ENCODE data around the gene ZBP1.
"Not testable (repeated sequence)": the region's sequence is repeated elsewhere in the genome, so short reads cannot be mapped to it uniquely, and the experiment has no call there.

Gene ZBP1

GRCh38 chr20:57638895-57639236 lies 18.6 kb upstream of the ZBP1 start:
- DNase-seq, result no peak

- no peak for DNase-seq
These were observed 18.1 kb upstream of the ZBP1 start for GRCh38 chr20:57638173-57638894.

DNA sequence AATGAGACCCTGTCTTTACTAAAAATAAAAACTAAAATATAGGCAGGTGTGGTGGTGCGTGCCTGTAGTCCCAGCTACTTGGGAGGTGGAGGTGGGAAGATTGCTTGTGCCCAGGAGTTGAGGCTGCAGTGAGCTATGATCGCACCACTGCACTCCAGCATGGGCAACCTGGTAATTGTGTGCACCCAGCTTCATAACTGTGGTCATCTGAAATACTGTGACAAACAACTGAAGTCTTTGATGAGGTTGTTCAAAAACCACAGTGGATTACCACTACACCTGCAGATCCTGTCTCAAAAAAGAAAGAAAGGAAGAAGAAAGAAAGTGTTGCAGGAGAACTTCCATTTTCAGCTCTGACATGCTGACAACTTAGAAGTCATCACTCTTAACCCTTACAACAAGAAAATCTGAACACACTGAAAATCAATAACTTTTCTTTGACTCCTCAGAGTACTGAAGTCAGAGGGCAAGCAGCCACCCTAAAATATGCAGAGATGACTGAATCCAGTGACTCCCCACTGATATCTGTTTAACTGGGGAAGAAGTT lies 13.8 kb upstream of the ZBP1 start:
- DNase-seq, result peak; percentile 14

DNA sequence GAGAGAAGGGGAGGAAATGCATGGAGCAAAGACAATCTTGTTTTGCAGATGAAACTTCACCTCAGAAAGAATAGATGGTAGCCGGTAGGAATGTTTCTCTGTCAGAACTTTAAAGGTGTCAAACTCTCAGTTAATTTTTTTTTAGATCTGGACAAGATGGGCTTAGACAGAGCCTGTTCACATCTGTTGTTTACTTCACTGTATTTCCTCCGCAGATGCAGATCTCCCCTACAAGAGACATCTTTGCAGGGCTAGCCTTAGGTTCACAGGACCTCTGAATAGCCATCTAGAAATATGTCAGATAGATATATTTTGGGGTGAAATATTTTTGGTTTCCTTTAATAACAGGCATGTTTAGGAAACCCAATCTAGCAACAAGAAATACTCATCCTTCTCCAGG lies 12.1 kb upstream of the ZBP1 start:
- no peak for DNase-seq

DNA sequence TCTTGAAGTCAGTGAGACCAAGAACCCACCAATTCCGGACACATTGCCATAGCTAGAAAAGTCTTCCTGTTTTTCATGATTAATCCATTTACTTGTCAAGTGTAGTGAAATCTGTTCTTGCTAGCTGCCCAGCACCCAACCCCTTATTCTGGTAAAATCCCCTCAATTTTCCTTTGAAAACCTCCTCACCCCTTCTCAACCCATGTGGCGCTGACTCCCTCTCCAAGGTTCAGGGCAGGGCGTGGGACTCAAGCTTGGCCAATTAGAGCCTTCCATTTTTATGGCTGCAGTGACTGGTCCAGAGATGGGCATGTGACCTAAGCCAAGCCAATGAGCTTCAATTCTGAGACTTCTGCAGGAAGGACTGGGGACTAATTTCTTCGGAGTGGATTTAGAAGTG lies 9.8 kb upstream of the ZBP1 start:
- DNase-seq, result no peak

- DNase-seq, result not testable (repeated sequence)
These were observed 9.3 kb upstream of the ZBP1 start for GRCh38 chr20:57629491-57629901.

GRCh38 chr20:57628962-57629308 lies 8.7 kb upstream of the ZBP1 start:
- not testable (repeated sequence) for DNase-seq

GRCh38 chr20:57628047-57628961 lies 8.1 kb upstream of the ZBP1 start:
- DNase-seq, result peak; percentile 44

DNA sequence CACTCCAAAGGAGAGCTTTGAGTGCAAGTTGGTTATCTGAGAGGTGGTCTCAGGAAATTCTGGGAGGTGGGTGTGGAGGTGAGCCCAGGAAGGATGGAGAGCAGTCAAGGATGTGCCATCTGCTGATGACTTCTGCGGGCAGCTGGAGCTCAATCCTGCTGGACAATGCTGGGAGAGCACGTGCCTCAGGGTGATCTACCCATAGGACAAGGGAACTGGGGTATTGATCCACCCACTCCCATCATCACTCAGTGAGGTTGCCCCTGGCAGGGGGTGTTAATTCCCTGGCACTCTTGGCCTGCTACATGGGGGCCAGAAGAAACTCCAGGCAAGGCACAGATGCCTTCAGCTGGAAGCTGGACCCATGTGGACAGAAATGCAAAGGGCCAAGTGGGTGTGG lies 7.1 kb upstream of the ZBP1 start:
- DNase-seq, result no peak

GRCh38 chr20:57625978-57626377 lies 5.8 kb upstream of the ZBP1 start:
- no peak for DNase-seq

- no peak for DNase-seq
These were observed 5.1 kb upstream of the ZBP1 start for GRCh38 chr20:57625181-57625958.

GRCh38 chr20:57624124-57624523 lies 3.9 kb upstream of the ZBP1 start:
- DNase-seq, result no peak

DNA sequence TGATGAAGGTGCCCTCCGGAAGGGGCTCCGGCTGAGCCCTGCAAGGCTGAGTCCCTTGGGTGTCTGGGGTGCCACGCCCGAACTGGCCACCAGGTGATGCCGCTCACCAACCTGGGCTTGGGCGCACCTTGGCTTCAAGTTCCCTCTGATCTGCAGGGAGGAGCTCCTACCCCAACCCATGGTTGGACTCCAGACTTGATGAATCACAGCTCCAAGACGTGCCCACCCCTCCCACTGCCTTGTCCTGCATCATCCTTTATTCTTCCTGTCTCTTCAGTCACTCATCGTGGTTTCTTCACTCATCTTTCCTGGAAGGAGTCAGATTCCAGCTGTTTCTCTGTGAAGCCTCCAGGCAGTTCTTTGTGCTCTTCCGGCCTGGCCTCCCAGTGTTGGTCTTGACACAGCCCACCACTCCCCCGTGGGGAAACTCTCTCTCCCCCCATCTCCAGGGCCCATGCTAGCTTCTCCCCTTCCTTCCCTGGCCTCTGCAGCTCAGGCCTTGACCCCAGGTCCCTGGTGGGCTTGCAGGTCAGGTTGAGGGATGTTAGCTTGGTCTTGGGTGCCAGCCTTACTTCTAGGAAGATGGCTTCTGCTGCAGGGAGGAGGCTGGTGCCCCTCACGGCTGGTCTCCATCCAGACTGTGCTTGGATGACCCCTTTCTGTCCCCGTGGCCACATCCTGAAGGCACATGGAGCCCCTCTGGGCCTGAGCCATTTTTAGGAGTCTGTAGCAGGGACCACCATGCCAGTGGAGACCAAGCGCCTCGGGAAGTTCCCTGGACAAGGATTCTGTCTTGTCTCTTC lies 2.6 kb upstream of the ZBP1 start:
- peak; percentile 64 for DNase-seq

DNA sequence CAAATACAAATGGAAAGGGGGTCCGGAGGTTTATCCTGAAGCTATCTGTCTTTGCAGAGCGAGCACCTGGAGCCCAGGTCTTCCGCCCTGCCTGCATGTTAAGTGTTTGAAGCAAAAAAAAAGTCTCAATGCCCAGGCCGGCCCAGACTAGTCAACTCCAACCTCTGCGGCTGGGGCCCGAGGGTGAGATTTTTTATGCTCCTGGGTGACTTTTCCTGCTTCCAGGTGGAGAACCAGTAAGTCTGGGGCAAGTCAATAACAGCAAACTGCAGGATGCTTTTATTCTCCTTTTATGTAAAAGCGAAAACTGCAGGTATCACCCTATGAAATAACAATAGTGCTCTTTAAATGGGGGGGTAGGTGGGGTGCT lies 2.0 kb upstream of the ZBP1 start:
- no peak for DNase-seq

DNA sequence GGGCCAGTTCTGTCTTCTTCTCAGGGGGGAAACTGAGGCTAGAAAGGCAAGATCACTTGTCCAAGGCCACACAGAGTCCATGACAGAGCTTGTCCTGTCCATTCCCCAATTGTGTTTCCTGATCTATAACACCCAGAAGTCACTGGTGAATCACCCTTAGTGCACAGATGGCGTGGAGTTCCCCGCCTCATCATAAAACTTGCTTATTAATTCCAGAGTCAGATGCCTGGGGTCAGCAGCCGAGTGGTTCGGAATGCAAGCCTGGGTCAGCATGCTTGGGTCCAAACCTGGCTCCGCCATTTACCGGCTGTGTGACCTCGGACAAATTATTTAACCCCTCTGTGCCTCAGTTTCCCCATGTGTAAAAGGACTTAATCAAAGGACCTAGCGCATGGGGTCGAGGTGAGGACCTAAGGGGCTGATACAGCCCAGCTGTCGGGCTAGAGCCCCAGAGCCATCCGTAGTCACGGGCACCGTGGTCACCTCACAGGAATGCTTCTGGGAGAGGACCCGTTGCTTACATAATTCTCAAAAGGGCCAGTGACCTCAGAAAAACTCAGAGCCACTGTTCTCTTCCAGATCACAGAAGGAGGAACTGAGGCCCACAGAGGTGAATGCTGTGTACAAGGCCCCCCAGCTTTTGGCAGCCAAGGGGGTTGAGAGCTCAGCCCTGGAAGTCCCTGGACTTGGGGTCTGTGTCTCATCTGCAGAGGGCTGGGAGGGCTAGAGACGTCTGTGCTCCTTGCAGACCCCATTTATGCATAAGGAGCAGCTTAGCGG lies 1.4 kb upstream of the ZBP1 start:
- DNase-seq, result no peak

- DNase-seq, result no peak
These were observed 773 bp upstream of the ZBP1 start for GRCh38 chr20:57620999-57621398.

DNA sequence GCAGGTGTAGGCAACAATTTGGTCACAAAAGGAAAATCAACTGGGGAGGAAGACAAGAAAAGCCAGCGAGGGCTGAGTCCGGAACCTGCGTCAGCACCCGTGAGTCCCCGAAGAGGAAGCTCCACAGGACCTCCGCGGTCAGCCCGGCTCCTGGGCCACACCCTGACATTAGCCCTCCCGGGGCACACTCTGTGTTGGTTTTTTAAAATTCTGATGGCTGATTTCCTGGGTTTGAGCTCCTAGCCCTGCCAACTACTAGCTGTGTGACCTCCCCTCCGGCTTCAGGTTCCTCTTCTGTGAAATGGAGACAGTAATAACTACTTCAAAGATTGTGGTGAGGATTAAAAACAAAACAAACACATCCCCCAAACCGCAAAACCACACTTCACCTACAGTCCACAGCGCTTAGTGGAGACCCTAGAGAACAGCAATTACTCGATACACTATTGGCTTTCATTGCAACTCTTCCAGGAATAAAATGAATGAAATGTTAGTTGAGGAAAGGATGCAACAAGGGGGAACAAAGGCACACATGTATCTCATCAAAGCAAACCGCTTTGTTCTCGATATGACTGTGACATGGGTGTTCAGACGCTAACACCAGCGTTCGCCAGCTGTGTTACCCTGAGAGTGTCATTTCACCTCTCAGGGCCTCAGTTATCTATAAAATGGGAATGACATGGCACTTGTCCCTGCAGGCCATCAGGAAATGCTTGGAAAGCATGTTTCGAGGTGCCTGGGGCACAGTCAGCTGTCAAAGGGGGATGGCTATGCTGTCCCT lies 985 bp downstream of the ZBP1 start:
- peak; percentile 92 for DNase-seq

GRCh38 chr20:57618764-57619050 lies 1.5 kb downstream of the ZBP1 start:
- DNase-seq, result no peak

DNA sequence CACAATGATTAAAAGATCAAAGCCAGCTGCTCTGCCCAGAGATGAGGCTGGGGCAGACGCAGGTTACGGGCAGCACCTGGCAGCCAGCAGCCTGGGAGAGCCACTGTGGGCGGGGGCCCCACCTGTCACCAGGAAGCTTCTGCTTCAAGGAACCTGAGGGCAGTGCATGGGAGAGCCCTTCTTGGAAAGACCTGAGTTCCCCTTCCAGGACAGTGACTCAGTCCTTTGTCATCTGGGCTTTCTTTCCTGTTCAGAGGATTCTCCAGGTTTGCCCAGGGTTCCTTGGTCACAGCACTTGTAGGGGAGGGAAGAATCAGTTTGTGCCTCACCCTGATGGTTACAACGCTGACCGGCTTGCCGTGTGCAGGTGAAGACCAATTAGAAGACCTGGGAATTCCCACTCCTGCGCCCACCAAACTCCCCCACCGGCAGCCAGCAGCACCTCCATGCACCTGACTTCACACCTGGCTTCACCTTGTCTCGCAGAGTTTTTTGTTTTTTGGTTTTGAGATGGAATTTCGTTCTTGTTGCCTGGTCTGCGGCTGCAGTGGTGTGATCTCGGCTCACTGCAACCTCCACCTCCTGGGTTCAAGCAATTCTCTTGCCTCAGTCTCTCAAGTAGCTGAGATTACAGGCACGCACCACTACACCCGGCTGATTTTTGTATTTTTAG lies 2.0 kb downstream of the ZBP1 start:
- DNase-seq, result peak; percentile 28

DNA sequence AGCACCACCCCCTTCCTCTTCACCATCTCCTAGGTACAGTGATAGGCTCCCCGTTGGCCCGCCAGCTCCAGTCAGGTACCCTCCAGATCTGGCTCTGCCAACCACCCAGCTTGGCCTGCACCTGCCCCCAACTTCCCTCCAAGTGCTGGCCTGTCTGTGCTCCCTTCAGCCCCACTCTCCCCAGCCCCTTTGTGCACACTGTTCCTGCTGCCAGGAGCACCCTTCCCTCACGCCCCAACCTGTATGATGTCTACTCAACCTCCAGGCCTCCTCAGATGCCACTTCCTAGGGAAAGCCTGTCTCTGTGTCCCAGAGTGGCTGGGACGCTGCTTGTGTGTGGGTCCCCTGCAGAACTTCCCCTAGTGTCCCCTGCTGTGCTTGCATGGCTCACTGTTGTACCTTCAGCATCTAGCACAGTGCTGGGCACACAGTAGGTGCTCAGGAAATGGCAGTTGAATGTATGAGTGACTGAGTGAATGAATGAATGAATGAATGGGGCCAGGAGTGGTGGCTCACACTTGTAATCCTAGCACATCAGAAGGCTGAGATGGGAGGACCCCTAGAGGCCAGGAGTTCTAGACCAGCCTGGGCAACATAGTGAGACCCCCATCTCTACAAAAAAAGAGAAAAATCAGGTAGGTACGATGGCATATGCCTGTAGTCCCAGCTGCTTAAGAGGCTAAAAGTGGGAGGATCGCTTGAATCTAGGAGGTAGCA lies 3.0 kb downstream of the ZBP1 start:
- no peak for DNase-seq
